HG03457 (cell line): ENCODE measurements around the gene RNF227.
"Not testable (repeated sequence)": the region's sequence is repeated elsewhere in the genome, so short reads cannot be mapped to it uniquely, and the experiment has no call there.

ENCODE experiments used
- ATAC-seq: cut with Tn5 transposase; IDR thresholded peaks from one replicate; pipeline ENCODE4 v1.9.1; 2021; ENCODE audit warnings: moderate number of reproducible peaks; ENCODE audit not compliant: unreplicated experiment

The RNF227 gene

DNA sequence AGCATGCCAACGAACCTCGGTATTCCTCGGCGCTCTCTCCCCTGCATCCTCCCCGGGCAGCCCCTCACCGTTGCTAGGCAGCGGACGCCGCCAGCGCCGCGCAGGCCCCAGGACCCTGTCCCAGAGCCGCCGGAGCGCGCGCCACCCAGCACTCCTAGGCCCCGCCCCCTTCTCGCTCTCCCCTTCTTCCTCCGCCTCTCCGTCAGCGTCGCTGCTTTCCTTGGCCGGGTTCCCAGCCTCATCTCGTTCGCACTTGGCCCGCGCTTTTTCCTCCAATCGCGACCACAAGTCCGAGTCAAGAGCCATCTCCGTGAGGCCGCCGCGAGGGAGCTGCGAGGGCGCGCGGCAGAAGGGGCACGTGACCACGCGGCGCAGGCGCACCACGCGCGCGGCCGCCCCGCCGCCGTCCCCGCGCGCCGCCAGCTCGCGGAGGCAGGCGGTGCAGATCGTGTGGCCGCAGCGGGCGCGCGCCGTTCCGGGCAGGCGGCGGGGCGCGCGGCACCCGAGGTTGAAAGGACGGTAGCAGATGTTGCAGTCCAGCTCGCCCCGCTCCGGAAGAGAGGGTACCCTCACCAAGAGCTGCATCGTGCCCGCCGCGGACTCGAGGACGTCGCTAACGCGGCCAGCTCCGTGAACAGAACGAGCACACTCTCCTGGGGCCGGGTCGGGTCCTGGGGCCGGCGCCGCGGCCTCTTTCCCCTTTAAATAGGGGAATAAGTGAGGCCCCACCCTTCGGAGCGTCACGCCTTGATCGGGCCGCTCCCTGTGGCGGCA is at the start of gene RNF227:
Gene RNF227 (minus strand): TSS at position 679 of the 774 bp plus-strand sequence. CDS start 94 bp downstream, at position 585.
- peak; percentile 49 for ATAC-seq

DNA sequence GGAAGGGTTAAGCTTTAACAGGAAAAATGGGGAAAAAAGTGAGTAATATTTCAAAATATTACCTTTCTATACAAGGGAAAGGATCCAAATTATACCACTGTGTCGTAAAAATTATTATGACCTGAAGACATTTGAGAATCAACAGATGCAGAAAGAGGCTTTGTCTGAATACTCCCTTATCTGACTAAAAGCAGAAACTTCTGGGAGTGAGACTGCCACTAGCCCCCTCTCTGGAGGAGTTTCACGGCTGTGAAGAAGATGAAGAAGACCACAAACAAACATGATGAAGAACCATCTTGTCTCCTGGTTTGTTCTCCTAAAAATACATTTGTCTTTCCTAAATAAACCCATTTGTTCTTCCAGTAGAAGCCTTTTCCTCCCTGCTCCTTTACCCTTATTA is 45.3 kb upstream of the RNF227 start:
- no peak for ATAC-seq

DNA sequence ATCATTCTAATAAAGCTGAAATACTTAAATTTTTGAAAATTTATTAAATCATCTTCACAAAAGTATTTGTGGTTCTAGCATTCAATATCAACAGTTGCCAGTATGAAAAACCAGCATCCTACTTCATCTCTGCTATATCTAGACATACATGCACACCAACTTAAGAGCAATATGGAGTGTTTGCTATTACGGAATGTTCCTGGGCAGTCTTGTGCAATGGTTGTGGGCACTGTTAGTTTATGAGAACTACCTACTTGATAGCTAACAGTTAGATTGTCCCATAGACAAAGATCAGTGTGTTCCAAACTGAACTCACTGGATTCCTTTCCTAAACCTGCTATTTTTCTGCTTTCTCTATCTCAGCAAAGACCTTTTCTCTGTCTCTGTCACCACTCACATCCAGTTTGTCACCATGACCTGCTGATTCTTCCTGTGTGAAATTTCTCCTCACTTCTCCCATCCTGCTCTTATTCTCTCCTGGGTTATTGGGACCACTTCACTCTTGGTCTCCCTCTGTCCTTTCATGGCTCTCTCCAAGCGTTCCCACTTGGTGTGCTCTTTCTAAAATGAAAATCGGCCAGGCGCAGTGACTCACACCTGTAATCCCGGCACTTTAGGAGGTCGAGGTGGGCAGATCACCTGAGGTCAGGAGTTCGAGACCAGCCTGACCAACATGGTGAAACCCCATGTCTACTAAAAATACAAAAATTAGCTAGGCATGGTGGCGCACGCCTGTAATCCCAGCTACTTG is 43.6 kb upstream of the RNF227 start:
- no peak for ATAC-seq

DNA sequence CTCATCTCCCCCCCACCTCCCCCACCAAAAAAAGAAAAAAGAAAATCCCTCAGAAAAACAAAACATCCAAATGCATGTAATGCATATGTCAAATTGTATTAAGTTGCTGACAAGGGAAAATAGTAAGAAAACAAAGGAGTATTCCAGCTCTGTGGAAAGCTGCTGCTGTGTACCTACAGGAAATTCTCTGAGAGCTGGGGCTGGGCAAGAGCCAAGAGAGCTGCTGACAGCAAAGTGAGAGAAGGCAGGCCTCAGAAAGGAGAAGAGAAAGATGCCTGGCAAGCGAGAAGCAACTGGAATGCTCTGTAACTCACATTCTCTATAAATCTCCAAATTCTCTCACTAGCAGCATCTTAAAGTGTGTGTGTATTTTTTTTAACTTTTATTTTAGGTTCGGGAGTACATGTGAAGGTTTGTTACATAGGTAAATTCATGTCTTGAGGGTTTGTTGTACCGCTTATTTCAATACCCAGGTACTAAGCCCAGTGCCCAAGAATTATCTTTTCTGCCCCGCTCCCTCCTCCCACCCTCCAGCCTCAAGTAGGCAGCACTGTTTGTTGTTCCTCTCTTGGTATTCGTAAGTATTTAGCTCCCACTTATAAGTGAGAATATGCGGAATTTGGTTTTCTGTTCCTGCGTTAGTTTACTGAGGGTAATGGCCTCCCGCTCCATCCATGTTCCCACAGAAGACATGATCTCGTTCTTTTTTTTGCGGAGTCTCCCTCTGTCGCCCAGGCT is 40.3 kb upstream of the RNF227 start:
- ATAC-seq, result no peak

DNA sequence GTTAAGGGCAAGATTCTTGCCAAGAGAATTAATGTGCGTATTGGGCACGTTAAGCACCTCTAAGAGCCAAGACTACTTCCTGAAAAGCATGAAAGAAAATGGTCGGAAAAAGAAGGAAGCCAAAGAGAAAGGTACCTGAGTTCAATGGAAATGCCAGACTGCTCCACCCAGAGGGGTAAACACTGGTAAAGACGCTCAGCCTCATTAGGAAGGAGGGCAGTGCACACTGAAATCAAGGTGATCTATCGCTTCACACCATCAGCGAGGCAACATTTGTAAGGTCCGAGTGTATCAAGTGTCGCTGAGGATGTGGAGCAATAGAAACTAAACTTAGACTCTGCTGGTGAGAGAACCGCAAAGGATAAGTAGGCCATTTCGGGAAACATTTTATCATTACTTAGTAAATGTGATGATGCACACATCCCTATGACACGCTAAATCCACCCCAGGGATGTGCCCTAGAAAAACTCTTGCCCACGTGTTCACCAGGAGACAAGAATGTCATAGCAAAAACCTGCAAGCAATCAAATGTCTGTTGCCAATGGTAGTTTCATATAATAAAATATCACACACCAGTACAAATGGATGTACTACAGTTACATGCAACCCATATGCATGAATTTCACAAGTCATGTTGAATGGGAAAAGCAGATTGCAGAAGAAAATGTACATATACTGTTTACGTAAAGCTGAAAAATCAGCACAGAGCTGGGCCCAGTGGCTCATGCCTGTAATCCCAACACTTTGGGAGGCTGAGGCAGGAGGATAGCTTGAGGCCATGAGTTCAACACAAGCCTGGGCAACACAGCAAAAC is 39.5 kb upstream of the RNF227 start:
- no peak for ATAC-seq

DNA sequence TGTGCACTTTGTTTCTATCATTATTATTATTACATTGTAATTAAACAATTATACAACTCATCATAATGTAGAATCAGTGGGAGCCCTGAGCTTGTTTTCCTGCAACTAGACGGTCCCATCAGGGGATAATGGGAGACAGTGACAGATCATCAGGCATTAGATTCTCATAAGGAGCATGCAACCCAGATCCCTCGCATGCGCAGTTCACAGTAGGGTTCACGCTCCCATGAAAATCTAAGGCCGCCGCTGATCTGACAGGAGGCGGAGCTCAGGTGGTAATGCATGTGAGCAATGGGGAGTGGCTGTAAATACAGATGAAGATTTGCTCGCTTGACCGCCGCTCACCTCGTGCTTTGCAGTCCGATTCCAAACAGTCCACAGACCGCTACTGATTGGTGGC is 37.2 kb upstream of the RNF227 start:
- not testable (repeated sequence) for ATAC-seq

DNA sequence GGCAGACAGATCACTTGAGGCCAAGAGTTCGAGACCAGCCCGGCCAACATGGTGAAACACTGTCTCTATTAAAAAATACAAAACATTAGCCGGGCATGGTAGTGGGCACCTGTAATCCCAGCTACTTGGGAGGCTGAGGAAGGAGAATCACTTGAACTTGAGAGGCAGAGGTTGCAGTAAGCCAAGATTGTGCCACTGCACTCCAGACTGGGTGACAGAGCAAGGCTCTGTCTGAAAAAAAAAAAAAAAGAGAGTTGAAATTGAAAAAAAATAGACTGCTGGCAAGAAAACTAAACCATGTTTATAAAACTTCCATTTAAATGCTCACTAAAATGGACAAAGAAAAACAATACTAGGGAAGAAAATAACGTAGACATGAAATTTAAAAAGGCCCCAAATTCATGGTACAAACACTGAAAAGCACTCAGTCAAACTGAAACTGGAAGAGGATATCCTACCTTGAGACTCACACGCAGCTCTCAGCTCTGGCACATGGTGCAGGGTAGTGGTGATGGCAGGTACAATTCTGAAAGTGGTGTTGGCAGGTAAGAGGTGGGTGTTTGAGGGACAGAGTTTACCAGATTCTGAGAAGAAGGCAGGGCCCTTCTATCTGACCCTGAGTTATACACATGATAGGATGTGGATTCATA is 35.2 kb upstream of the RNF227 start:
- peak; percentile 52 for ATAC-seq

DNA sequence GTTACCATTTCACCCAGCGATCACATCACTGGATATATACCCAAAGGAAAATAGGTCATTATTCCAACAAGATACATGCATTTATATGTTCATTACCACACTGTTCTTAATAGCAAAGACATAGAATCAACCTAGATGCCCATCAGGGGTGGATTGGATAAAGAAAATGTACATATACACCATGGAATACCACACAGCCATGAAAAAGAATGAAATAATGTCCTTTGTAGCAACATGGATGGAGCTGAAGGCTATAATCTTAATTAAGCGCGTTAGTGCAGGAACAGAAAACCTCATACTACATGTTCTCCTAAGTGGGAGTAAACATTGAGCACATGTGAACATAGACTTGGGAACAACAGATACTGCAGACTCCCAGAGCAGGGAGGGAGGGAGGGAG is 34.5 kb upstream of the RNF227 start:
- ATAC-seq, result no peak

DNA sequence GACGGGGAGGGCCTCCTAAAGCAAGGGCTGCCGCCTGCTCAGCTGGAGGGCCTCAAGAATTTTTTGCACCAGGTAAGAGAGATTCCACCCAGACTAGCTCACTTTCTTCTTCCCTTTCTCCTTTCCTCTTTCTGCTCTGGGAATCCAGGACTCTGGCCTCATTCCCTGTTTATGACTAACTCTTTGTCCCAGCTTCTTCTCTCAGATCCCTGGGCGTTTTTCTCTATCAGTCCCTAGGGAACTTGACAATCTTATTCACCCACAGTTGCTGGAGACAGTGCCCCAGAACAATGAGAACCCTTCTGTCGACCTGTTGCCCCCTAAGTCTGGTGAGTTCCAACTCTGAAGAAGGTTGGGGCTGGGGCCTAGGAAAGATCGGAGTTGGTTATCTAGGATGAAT is 31.6 kb upstream of the RNF227 start:
- no peak for ATAC-seq

DNA sequence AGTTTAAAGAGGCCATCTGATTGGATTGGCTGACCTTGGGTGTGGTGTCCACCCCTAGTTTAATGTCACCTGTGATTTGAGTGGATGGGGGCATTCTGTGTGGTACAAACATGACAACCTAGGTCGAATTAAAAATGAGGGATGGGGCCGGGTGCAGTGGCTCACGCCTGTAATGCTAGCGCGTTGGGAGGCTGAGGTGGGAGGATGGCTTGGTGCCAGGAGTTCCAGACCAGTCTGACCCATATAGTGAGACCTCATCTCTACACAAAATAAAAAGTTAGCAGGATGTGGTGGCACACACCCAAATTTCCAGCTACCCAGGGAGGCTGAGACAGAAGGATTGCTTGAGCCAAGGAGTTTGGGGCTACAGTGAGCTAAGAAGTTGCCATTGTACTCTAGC is 30.4 kb upstream of the RNF227 start:
- ATAC-seq, result no peak

DNA sequence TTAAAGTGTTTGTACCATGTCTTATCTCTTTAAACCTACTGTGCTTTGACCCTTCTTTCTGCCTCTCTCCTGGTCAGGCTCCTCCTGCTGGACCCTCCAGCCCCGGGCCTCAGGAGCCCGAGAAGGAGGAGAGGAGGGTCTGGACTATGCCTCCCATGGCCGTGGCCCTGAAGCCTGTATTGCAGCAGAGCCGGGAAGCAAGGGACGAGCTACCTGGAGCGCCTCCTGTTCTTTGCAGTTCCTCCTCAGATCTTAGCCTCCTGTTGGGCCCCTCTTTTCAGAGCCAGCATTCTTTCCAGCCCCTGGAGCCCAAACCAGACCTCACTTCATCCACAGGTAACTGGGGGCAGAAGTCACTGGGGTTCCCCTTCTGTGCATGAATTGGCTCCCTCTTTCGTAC is 29.6 kb upstream of the RNF227 start:
- no peak for ATAC-seq

DNA sequence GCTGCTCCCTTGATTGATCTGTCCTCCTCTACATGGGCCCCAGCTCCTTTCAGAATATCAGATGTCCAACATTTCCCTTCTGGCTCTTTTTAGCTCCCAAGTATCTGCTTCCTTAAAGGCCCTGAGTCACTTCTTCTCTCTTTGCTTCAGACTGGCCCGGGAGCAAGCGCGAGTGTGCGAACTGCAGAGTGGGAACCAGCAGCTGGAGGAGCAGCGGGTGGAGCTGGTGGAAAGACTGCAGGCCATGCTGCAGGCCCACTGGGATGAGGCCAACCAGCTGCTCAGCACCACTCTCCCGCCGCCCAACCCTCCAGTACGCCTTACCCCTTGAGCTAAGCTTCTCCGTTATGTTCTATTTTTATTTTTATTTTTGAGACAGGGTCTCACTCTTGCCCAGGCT is 28.2 kb upstream of the RNF227 start:
- ATAC-seq, result no peak

DNA sequence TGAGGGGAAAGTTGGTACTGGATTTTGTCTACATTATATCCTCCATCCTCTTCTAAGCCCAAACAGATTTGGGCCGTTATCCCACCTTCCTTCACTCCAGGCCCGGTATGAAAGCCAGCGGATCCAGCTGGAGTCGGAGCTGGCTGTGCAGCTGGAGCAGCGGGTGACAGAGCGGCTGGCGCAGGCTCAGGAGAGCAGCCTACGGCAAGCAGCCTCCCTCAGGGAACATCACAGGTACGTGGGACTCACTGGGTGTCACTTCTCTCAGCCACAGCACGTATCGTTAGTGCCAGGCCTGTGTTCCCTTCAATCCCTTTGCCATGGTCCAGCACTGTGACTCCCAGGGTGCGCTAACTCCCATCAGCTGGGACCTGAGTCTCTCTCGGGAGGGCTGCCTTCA is 27.2 kb upstream of the RNF227 start:
- no peak for ATAC-seq

DNA sequence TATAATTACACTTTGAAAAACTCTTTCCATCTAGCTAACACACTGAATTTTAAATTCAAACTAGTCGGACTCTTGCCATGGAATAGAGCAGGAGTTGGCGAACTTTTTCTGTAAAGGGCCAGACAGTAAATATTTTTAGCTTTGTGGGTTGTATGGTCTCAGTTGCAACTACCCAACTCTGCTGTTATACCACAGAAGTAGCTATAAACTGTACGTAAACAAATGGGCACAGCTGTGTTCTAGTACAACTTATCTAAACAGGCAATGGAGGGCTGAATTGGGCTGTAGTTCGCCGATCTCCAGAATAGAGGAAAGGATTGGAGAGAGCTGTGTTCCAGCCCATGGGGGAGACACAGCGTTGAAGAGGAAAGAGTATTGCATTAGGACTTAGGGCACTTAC is 24.7 kb upstream of the RNF227 start:
- no peak for ATAC-seq

DNA sequence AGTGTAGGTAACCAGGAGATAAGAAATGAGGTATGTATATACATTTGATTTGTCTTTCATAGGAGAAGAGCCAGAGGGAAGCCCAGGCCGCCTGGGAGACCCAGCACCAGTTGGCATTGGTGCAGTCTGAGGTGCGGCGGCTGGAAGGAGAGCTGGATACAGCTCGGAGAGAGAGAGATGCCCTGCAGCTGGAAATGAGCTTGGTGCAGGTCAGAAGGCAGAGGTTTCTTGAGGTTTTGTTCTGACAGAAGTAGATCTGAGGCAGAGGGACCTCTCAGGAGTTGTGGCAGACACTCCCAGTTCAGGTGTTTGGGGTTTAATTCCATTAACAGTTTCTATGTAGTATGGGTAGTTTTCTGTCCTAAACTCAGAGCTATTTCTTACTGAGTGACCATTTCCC is 23.9 kb upstream of the RNF227 start:
- no peak for ATAC-seq

DNA sequence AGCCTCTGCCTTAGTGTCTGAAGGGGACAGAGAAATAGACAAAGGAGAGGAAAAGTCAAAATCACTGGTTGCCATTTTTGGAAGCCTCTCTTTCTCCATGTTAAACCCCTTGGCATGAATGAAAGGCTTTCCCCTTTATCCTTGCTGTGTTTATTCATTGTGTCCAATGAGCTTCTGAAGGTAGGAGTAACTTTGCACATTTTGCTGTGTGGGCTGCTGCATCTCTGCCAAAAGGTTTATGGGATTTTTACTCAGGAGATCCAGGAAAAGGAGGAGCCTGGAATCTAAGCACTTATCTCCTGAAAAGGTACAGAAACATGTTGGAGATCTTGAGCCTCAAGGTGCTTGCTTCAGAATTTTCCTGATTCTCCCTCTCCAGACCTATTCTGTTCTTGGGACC is 19.8 kb upstream of the RNF227 start:
- no peak for ATAC-seq

DNA sequence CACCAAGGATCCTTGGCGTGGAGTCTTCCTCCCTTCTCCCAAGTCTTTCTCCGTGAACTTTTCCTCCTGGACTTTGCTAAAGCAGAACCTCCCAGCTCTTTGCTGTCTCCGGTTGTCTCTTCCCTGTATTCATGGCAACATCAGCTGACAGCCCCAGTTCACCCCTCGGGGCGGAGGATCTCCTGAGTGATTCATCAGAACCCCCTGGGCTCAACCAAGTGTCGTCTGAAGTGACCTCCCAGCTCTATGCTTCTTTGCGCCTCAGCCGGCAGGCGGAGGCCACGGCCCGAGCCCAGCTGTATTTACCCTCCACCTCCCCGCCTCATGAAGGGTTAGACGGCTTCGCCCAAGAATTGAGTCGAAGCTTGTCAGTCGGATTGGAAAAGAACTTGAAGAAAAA is 16.9 kb upstream of the RNF227 start:
- ATAC-seq, result no peak

DNA sequence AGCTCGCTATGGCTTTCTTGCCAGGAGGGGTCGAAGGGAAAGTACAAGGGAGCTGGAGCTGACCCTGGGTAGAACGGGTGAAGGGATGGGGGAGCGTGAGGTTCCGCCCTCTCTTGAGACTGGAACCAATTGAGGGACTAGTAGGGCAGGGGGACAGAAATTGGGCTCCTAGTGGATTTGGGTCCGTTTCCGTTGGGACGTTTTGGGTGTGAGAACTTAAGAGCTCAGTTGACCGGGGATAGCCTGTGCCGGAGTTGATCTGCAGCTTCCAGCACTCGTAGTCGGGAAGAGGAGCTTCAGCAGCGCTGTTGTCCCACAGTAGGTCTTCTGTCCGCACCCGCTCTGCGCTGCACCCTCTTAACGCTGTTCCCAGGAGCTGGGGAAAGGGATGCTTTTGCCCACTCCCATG is 16.4 kb upstream of the RNF227 start:
- ATAC-seq, result peak; percentile 10

DNA sequence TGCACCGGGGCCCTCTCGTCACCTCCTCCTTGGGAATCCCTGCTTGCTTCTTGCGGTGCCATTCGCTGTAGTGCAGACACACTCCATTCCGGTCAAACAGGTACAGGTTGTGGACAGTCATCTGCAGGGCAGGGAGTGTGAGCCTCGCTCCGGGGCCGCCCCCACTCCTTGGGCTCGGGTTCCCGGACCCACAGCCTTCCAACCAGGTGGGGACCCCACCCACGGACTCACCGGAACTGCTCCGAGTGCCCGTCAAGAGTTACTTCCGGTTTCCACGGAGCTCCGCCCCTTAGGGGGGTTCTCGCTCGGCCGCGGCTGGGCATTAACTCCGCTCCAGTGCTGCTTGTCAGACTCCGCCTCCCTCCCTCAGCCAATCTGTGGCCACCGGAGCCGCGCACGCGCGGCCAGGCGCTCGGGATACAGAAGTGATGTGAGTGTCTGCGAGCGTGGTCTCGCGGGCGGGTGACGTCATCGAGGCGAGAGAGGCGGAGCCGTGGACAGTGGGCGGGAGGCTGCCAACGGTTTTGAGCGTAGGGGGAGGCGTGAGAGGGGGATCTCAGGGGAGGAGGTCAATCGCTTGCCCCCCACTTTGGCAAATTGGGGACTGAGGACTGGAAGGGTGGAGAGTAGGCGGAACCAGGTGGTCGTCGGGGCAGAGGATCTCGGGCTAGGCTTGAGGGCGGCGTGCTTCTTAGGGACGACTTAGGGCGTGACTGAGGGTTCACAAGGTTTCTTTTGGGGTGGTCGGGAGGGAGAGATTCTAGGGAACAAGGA is 15.8 kb upstream of the RNF227 start, which contains the start of the genes CNTROB and TRAPPC1:
Gene CNTROB (plus strand): TSS at position 498 of the 774 bp plus-strand sequence. CDS start 874 bp downstream, outside the sequence.
Gene TRAPPC1 (minus strand): TSS at position 238 of the 774 bp plus-strand sequence. CDS start 117 bp downstream, at position 121.
- peak; percentile 79 for ATAC-seq
